Upper lobe of right lung (tissue), 1 donor: Measurements from ENCODE around the gene ABHD11. TPM values are rescaled to one million over a fixed set of nuclear protein-coding genes. Genes with fewer than 3 reads are reported as not detected.

ENCODE experiments used
- ATAC-seq: fragments of 200-7000 bp; cut with Tn5 transposase; one replicate; pipeline ENCODE4 v1.9.1; 2020; ENCODE audit warnings: mild to moderate bottlenecking, moderate library complexity
- DNase-seq: peaks from one replicate; pipeline ENCODE4 v3.0.0-alpha.2; 2020
- H3K27ac ChIP-seq: fragments of 200-600 bp; one replicate; pipeline ENCODE4 v1.8.0; 2022
- H3K27me3 ChIP-seq: fragments of 200-600 bp; one replicate; pipeline ENCODE4 v1.8.0; 2022; ENCODE audit warnings: mild to moderate bottlenecking
- H3K36me3 ChIP-seq: fragments of 200-600 bp; one replicate; pipeline ENCODE4 v1.8.0; 2022
- H3K4me1 ChIP-seq: fragments of 200-600 bp; one replicate; pipeline ENCODE4 v1.8.0; 2022
- H3K4me3 ChIP-seq: fragments of 200-600 bp; one replicate; pipeline ENCODE4 v1.8.0; 2022; ENCODE audit warnings: mild to moderate bottlenecking
- H3K9me3 ChIP-seq: fragments of 200-600 bp; one replicate; pipeline ENCODE4 v1.8.0; 2022
- CTCF ChIP-seq: fragments of 200-600 bp; IDR thresholded peaks from one replicate; pipeline ENCODE4 v1.8.0; 2022; ENCODE audit warnings: antibody characterized with exemption
- intact Hi-C: fragments of 100-400 bp; cut with DNase I; formaldehyde crosslinking; loops from one replicate; pipeline ENCODE4 v1.11.0; 2022
- total RNA-seq: library from RNA; stranded (reverse); fragmentation: NEBNext Ultra II Directional; extraction: Animal tissue kit (Norgen Biotek cat#: 25700); gene quantifications from one replicate; pipeline ENCODE4 v1.2.1, GENCODE V29; 2021
- donor health status: DM: no; HTN: yes; CAD: no; lungs with severe emphysema.

Gene ABHD11
- total RNA-seq, 1 donor from 2014 or later, result 19.7 TPM

- H3K27ac ChIP-seq, result no peak overlapping the region
- TF ChIP-seq CTCF, result no peak
- H3K36me3 ChIP-seq, result no peaks in the 10 kb centered on the region
- no peak for DNase-seq
- no peak overlapping the region for H3K4me3 ChIP-seq
- ATAC-seq, result no peak
- no peaks in the 10 kb centered on the region for H3K27me3 ChIP-seq
- intact Hi-C loops, result no loop called here
- no peaks in the 10 kb centered on the region for H3K9me3 ChIP-seq
- H3K4me1 ChIP-seq, result no peaks in the 10 kb centered on the region
Measured at GRCh38 chr7:73749931-73750776, 11.6 kb upstream of the ABHD11 start.

GRCh38 chr7:73746378-73746777, 7.8 kb upstream of the ABHD11 start:
- H3K4me3 ChIP-seq, result no peak overlapping the region
- intact Hi-C loops, result no loop called here
- no peak for TF ChIP-seq CTCF
- H3K9me3 ChIP-seq, result no peaks in the 10 kb centered on the region
- ATAC-seq (no peak), DNase-seq (no peak)
- no peaks in the 10 kb centered on the region for H3K36me3 ChIP-seq
- H3K4me1 ChIP-seq, result no peaks in the 10 kb centered on the region
- no peaks in the 10 kb centered on the region for H3K27me3 ChIP-seq
- no peak overlapping the region for H3K27ac ChIP-seq

GRCh38 chr7:73742753-73743641, 4.4 kb upstream of the ABHD11 start:
- H3K9me3 ChIP-seq, result no peaks in the 10 kb centered on the region
- TF ChIP-seq CTCF, result no peak
- H3K27me3 ChIP-seq, result no peaks in the 10 kb centered on the region
- peak; percentile 97 for DNase-seq
- H3K36me3 ChIP-seq, result no peaks in the 10 kb centered on the region
- intact Hi-C loops, result no loop called here
- peaks cover under 1% of the 10 kb centered on the region for H3K4me1 ChIP-seq
- ATAC-seq, result peak; percentile 69
- H3K4me3 ChIP-seq, result no peak overlapping the region
- peak overlapping the region; percentile 87 for H3K27ac ChIP-seq

- H3K36me3 ChIP-seq, result no peaks in the 10 kb centered on the region
- H3K9me3 ChIP-seq, result no peaks in the 10 kb centered on the region
- peak overlapping the region; percentile 87 for H3K27ac ChIP-seq
- H3K4me1 ChIP-seq, result peaks cover 5% of the 10 kb centered on the region
- H3K27me3 ChIP-seq, result no peaks in the 10 kb centered on the region
- ATAC-seq, result peak; percentile 0
- DNase-seq, result peak; percentile 74
- no peak for TF ChIP-seq CTCF
- intact Hi-C loops, result no loop called here
- no peak overlapping the region for H3K4me3 ChIP-seq
Measured at GRCh38 chr7:73742338-73742752, 3.7 kb upstream of the ABHD11 start.

- TF ChIP-seq CTCF, result no peak
- intact Hi-C loops, result no loop called here
- no peaks in the 10 kb centered on the region for H3K27me3 ChIP-seq
- ATAC-seq (no peak), DNase-seq (no peak)
- H3K4me1 ChIP-seq, result peaks cover 5% of the 10 kb centered on the region
- H3K27ac ChIP-seq, result peak overlapping the region; percentile 87
- H3K9me3 ChIP-seq, result no peaks in the 10 kb centered on the region
- peaks cover 2% of the 10 kb centered on the region for H3K36me3 ChIP-seq
- H3K4me3 ChIP-seq, result no peak overlapping the region
Measured at GRCh38 chr7:73741600-73741999, 3.0 kb upstream of the ABHD11 start.
